Measurements from ENCODE around the gene PHF21A.
"Not testable (repeated sequence)": the region's sequence is repeated elsewhere in the genome, so short reads cannot be mapped to it uniquely, and the experiment has no call there.

PHF21A gene

GRCh38 chr11:46120346-46121300, 631 bp downstream of the PHF21A start:
- peak in 1 of 5 experiments; percentile 56 for DNase-seq

DNA sequence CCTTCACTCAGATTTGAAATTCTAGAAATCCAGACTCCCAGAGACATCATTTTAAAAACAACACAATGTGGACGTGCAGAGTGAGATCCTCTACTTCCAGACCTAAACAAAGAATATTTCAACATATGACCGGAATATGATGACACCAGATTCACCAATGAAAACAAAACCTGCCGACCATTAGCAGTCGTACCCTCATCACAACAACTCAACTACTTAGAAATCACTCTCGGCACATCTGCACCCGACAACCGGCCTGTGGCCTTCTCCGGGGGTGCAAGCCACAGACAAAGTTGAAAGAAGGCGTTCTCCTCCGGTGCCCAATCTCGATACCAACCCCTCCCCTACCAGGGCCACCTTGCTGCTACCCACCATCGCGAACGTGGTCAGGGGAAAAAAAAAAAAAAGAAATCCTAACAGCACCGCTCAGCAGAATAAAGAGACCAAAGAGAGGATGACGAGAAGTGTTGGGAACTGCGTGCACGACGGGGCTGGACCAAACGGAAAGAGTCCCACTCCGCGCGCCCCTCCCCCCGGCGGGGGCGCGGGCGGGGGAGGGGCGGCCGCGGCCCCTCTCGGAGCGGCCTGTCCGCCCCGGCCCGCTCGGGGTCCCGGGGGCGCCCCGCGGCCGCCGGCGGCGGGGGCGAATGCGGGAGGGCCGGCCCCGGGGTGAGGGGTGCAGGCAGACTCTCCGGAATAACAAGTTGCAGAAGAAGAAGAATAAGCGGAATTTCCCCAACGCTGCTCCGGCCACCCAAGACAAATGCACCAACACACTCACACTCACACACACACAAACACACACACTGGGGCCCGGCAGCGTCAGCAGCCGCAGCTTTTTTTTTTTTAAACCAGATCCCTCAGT, 1.7 kb downstream of the PHF21A start:
- peak in 4 of 5 experiments; percentile 19 to 85 (median 54) for DNase-seq

DNA sequence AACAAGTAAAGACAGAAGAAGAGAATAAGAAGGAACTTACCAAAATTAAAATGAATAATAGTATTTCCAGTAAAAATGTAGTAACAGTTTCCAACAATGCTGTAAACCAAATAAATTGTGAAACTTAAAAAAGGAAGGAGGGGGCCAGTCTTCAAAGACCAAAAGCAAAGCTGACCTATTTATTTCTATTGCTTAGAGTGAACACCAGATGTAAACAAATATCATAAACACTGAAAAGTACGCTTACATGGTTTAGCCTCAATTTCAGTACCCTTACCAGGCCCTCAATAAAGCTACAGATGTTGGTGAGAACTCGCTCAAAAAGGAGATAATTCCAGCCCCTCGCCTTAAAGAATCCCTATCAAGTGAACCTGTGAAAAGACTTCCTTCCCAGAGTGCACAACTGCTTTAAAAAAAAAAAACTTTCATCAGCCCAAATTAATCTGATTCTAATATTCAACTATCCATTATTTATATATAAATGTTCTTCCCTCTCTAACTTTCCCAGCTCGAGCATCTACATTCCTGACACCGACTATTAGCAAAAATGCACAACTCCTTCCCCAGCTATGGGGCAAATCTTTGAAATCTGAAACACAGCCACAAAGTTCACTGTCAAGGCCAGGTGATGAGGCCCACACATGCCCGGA, 2.4 kb downstream of the PHF21A start:
- DNase-seq = no peak

DNA sequence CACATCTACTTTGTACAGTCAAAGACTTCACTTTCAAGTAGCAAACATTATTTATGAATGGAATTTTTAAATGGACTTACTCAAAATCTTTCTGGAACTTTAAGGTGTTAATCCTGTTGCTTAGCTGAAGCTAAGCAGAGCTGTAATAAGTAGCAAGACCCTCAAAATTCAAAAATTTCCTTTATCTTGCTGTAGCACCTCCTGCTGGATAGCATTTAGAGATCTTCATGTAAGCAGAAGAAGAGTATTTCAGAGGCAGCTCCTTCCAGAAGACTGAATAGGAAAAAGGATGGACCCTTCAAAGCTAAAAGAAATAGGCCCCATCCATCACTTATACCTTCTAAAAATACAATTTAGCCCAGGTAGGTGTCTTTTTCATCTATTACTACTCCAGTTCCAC, 3.4 kb downstream of the PHF21A start:
- DNase-seq = peak in 1 of 5 experiments; percentile 21

GRCh38 chr11:46116712-46117037, 4.6 kb downstream of the PHF21A start:
- DNase-seq = not testable (repeated sequence)

- DNase-seq = no peak
Observed at GRCh38 chr11:46116007-46116711, 5.1 kb downstream of the PHF21A start.

DNA sequence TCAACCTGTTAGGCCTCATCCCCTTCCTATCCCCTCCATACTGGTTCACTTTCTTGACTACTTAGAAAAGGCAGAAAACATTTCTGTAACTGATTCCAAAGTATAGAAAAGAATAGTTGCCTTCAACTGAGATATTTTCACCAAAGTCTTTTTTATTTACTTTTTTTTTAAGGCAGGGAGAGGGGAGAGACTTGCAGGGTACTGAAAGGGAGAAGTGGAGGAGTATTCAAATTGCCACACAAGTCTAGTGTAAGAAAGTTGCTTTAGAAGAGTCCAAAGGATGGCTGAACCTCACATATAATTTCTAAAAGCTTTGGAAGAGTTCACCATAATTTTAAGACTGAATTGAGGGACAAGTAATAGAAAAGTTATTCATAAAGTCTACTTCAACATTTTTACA, 6.3 kb downstream of the PHF21A start:
- no peak for DNase-seq

- no peak for DNase-seq
Observed at GRCh38 chr11:46114378-46114777, 6.9 kb downstream of the PHF21A start.

DNA sequence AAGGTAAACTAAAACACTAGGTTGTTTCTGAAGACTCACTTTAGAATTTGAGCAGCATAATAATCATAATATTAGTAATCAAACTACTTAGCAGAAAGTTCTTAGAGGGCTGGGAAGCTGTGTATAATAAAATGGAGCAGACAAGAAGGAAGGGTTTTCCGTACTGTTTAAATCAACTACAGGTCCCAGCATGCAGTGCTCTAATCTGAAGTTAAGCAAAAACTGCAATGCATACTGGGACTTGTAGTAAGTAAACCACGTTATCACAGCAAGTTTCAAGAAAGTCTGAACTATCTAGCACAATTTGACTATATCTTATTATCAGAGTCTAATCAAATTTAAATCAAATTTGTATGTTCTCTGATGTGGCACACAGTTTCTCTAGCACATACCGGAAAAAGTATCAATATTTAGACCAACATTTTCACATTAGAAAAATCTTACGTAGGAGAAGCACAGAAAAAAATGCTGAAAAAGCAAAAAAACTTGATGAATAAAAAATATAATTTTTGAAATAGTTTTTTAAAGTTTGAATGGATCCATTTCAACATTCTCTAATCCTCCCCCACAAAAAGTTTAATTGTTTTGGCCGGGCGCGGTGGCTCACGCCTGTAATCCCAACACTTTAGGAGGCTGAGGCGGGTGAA, 8.2 kb downstream of the PHF21A start:
- DNase-seq = peak in 2 of 5 experiments; percentile 60 to 80

DNA sequence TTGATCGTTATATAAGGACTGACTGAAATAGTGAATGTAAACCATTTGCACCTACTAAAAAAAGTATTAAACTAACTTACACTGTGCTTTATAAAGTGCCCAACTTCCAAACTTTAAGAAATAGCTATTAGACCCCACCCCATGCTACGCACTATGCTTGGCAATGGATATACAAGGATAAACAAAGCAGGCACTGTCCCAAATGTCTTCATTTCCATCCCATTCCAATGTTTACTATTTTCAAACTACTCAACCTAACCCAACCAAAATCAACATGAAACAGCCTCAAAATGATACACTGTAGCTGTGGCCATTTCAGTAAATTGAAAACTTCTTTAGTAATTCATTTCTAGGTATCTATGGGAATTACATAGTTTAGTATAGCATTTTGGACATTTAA, 12.5 kb downstream of the PHF21A start:
- DNase-seq = no peak

DNA sequence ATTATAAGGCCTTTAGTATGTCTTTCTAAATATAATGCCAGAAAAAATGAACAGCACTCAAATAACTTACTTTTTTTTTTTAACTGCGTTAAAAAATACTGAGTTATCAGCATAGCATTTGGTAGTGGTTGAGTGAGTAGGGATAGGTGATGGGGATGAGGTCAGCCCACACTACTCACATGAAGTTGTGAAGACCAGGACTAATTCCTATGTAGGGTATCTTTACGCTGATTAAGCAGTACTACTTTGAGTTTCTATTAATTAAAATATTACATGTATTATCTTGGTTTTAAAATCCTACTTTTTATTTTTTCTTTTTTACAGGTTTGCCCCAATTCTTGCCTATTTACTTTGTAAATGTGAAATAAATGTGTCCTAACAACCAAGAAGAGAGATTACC, 13.5 kb downstream of the PHF21A start:
- no peak for DNase-seq

DNA sequence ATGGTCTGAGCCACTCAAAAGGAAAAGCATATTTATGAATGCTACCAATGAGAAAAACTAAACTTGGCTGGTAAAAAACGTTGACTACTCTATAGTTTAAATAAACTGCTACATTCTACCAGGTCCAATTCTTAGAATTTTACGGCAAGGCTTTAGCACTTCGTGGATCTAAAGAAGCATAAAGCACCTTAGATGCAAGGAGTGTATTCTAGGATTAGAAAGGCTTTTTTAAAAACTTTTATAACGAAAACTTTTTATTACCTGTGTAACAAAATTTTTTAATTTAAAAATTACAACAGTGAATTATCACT, 13.9 kb downstream of the PHF21A start:
- DNase-seq = no peak

- no peak for DNase-seq
Observed at GRCh38 chr11:46106530-46107407, 14.5 kb downstream of the PHF21A start.

DNA sequence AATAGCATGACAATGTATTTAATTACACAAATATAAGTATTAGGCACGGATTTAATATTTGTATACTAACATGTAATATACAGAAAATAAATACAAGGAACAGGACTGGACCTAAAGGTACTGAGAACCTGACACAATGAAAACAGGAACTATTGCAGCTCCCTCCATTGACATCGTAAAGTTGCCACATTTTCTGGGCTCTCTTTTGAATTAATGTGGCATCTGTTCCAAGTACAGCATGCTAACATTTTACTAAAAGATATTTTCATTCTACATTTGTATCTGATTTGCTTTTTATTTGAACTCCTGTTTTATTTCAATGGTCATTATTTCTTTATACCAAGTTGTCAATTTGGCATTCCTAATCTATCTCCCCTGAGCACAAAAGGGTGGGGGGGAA, 15.3 kb downstream of the PHF21A start:
- no peak for DNase-seq

DNA sequence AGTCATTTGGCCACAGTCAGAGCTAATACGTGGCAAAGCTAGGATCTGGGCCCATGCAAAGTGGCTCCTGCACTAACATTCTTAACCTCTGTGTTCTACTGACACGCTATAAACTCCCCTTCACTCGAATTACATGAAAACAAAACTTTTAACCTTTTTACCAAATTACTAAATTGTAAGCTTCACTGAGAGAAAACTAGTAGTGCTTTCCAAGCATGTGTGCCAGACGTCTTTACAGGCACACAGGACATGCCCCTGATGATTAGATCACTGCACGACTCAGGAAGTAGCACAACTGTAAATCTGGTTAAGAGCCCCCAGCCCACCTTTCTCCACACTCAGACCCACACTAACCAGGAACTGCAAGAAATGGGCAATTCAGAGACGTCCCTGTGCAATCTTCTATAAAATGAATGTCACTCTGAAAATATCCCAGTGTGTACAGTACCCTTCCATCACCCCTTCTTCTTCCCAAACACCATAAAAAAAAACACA, 16.1 kb downstream of the PHF21A start:
- DNase-seq = no peak

GRCh38 chr11:46102843-46103242, 18.4 kb downstream of the PHF21A start:
- no peak for DNase-seq

- peak in 1 of 5 experiments; percentile 58 for DNase-seq
Observed at GRCh38 chr11:46100670-46101069, 20.6 kb downstream of the PHF21A start.

- peak in 1 of 5 experiments; percentile 39 for DNase-seq
Observed at GRCh38 chr11:46099963-46100316, 21.3 kb downstream of the PHF21A start.

DNA sequence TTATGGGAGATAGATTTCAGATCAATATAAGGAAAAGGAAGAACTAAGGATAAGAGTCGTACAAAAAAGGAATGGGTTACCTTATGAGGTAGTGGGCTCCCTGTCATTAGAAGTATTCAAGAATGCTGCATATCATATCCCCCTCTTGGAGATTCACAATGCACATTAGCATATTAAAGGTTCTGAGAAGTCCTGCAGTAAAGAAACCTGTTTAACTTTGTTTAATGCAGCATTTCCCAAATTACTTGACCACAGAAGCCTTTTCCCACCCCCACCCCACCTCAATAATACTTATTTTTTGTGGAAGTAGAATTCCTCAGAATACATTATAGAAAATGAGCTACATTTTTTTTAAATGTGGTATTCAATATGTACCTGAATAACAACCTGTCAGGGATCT, 30.9 kb downstream of the PHF21A start:
- DNase-seq = no peak

DNA sequence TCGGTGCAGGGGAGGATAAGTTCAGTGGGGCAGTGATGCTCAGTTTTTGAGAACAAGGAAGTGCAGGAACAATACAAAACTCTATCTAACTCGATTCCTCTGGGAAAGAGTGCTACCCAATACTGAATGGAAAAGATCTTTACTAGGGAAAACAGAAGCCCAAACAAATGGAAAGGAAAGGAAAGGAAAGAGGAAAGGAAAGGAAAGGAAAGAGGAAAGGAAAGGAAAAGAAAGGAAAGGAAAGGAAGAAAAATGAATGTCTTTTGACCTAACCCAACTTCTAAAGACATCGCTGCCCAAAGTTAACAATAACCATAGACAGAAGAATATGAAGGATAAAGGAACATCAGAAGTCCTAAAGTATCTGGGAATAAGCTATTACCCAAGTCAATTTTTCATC, 41.6 kb downstream of the PHF21A start:
- DNase-seq = no peak

DNA sequence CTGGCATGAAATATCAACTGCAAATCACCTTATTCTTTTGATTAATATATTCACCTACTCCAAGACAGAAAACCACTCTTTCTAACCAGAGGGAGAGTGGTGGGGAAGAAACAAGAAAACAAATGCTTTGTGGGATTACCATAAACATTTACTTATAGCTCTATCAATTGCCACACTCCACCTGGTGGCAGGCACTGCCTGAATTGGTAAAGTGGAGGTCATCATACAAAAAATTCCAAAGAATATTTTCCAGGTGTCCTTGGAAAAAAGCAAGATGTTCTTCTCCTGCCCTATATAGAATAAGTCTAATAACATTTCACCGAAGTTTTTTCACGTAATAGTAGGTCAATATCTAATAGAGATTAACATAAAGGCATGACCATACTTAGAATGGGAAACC, 45.3 kb downstream of the PHF21A start:
- no peak for DNase-seq

Data from T-helper 2 cell (primary cell).